Left kidney (tissue), 8 donors: ENCODE data around the gene LNPK. TPM values are rescaled to one million over a fixed set of nuclear protein-coding genes. Genes with fewer than 3 reads are reported as not detected.
"Not testable (repeated sequence)": the region's sequence is repeated elsewhere in the genome, so short reads cannot be mapped to it uniquely, and the experiment has no call there.

ENCODE experiments used
- DNase-seq: peaks from one replicate; pipeline ENCODE4 v3.0.0-alpha.2; 2013
- long read RNA-seq, 8 donors: transcript quantifications; one replicate each; lab custom pipeline, GENCODE V29; 2026
- polyA plus RNA-seq: library from polyadenylated mRNA; unstranded; fragments of 120-200 nt; gene quantifications from one replicate; pipeline ENCODE4 v1.2.1, GENCODE V29; 2013; ENCODE audit not compliant: insufficient read length

LNPK gene
- polyA plus RNA-seq: 25.7 TPM
- long read RNA-seq, donor 1, full-length matches to known transcripts: 5 of 5 reads
- long read RNA-seq, donor 1, partial matches to known transcripts: 0 of 5 reads
- long read RNA-seq, donor 1, other reads (novel, unspliced or antisense): 0 of 5 reads
- long read RNA-seq, donor 2, full-length matches to known transcripts: 4 of 4 reads
- long read RNA-seq, donor 2, partial matches to known transcripts: 0 of 4 reads
- long read RNA-seq, donor 2, other reads (novel, unspliced or antisense): 0 of 4 reads
- long read RNA-seq, donor 3, full-length matches to known transcripts: 2 of 2 reads
- long read RNA-seq, donor 3, partial matches to known transcripts: 0 of 2 reads
- long read RNA-seq, donor 3, other reads (novel, unspliced or antisense): 0 of 2 reads
- long read RNA-seq, donor 4: 0 reads
- long read RNA-seq, donor 5, full-length matches to known transcripts: 7 of 7 reads
- long read RNA-seq, donor 5, partial matches to known transcripts: 0 of 7 reads
- long read RNA-seq, donor 5, other reads (novel, unspliced or antisense): 0 of 7 reads
- long read RNA-seq, donor 6, full-length matches to known transcripts: 7 of 7 reads
- long read RNA-seq, donor 6, partial matches to known transcripts: 0 of 7 reads
- long read RNA-seq, donor 6, other reads (novel, unspliced or antisense): 0 of 7 reads
- long read RNA-seq, donor 7, full-length matches to known transcripts: 12 of 12 reads
- long read RNA-seq, donor 7, partial matches to known transcripts: 0 of 12 reads
- long read RNA-seq, donor 7, other reads (novel, unspliced or antisense): 0 of 12 reads
- long read RNA-seq, donor 8, full-length matches to known transcripts: 1 of 1 reads
- long read RNA-seq, donor 8, partial matches to known transcripts: 0 of 1 reads
- long read RNA-seq, donor 8, other reads (novel, unspliced or antisense): 0 of 1 reads

- DNase-seq: peak; percentile 91
Observed at GRCh38 chr2:176001916-176002687, at the start of gene LNPK. TSS of gene LNPK (minus strand) at chr2:176002267. CDS start at chr2:175995584, 6,683 bp downstream.

GRCh38 chr2:176039375-176039774 is 37.3 kb upstream of the LNPK start:
- no peak for DNase-seq

- no peak for DNase-seq
Observed at GRCh38 chr2:176038694-176039093, 36.6 kb upstream of the LNPK start.

GRCh38 chr2:176035013-176035691 is 33.1 kb upstream of the LNPK start:
- no peak for DNase-seq

- DNase-seq: no peak
Observed at GRCh38 chr2:176027806-176028205, 25.7 kb upstream of the LNPK start.

GRCh38 chr2:176025932-176026331 is 23.9 kb upstream of the LNPK start:
- no peak for DNase-seq

GRCh38 chr2:176024083-176024482 is 22.0 kb upstream of the LNPK start:
- DNase-seq: no peak

- DNase-seq: no peak
Observed at GRCh38 chr2:176022048-176022447, 20.0 kb upstream of the LNPK start.

GRCh38 chr2:176020400-176020799 is 18.3 kb upstream of the LNPK start:
- DNase-seq: no peak

GRCh38 chr2:176018708-176019107 is 16.6 kb upstream of the LNPK start:
- DNase-seq: no peak

- DNase-seq: no peak
Observed at GRCh38 chr2:176009445-176009844, 7.4 kb upstream of the LNPK start.

- DNase-seq: no peak
Observed at GRCh38 chr2:176004934-176005333, 2.9 kb upstream of the LNPK start.

GRCh38 chr2:176003958-176004357 is 1.9 kb upstream of the LNPK start:
- DNase-seq: no peak

- DNase-seq: peak; percentile 39
Observed at GRCh38 chr2:176002688-176003210, 682 bp upstream of the LNPK start.

GRCh38 chr2:176001281-176001915 is 669 bp downstream of the LNPK start:
- peak; percentile 55 for DNase-seq

GRCh38 chr2:175999283-175999819 is 2.7 kb downstream of the LNPK start:
- no peak for DNase-seq

- no peak for DNase-seq
Observed at GRCh38 chr2:175990099-175990498, 12.0 kb downstream of the LNPK start.

- DNase-seq: not testable (repeated sequence)
Observed at GRCh38 chr2:175987126-175987525, 14.9 kb downstream of the LNPK start.

- no peak for DNase-seq
Observed at GRCh38 chr2:175984846-175985245, 17.2 kb downstream of the LNPK start.

- DNase-seq: no peak
Observed at GRCh38 chr2:175981551-175981950, 20.5 kb downstream of the LNPK start.
